Transverse colon (tissue), 4 donors: ENCODE data around the gene GFRA1.

Experiments used
- POLR2A ChIP-seq: fragments of 450-650 bp; IDR thresholded peaks from one replicate; pipeline ENCODE4 v1.6.1; 2016; ENCODE audit warnings: antibody characterized with exemption, mild to moderate bottlenecking, moderate library complexity
- POLR2AphosphoS5 ChIP-seq, 3 donors: sonication (generic); formaldehyde crosslinking; IDR thresholded peaks; one replicate each; pipeline ENCODE4 v1.6.1; 2016; ENCODE audit warnings: antibody characterized with exemption in 3 of 3
- TF ChIP-seq, protein P1 (sequence below), 5 experiments: fragments of 200-600 bp in 3 of 5; fragments of 450-650 bp in 2 of 5; sonication (generic) in 3 of 5; IDR thresholded peaks; 1 replicate in 2 of 5; 2 replicates in 3 of 5; pipeline ENCODE4 v1.5.1; 2016 to 2017; ENCODE audit warnings: antibody characterized with exemption in 5 of 5, inconsistent platforms in 3 of 5, mild to moderate bottlenecking in 2 of 5, moderate library complexity in 1 of 5

DNA sequence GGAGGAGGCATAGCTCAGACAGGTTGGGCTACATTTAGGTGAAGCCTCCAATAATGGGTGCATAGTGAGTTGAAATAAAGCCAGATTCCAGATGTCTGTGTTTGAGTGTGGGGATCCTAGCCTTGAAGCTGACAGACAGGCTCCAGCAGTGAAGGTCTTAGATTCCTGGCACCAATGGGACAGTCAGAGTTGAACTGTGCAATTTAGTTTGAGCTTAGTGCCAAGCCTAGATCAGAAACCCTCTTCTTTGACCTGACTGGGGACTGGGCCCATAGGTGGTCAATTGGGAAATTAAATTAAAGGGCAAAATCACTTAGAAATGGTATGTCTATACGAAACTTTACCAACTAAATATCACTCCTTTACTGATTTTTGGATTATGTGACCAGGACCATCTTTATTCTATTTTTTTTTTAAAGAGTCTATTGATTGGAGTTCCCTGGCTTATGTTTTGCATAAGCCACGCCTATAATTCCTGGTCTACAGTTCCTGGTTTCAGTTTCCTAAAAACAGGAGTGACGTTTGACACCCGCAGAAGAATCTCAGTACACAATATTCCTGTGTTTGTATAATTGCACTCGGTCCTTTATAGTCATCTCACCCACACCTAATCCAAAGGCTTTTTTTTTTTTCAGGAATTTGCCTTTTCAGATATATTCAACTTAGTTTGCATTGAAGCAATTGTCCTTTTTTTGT lies 201.4 kb downstream of the GFRA1 start:
- TF ChIP-seq POLR2AphosphoS5 (IDR thresholded peaks at IDR 0.05), result no peak
- TF ChIP-seq, protein P1, sequence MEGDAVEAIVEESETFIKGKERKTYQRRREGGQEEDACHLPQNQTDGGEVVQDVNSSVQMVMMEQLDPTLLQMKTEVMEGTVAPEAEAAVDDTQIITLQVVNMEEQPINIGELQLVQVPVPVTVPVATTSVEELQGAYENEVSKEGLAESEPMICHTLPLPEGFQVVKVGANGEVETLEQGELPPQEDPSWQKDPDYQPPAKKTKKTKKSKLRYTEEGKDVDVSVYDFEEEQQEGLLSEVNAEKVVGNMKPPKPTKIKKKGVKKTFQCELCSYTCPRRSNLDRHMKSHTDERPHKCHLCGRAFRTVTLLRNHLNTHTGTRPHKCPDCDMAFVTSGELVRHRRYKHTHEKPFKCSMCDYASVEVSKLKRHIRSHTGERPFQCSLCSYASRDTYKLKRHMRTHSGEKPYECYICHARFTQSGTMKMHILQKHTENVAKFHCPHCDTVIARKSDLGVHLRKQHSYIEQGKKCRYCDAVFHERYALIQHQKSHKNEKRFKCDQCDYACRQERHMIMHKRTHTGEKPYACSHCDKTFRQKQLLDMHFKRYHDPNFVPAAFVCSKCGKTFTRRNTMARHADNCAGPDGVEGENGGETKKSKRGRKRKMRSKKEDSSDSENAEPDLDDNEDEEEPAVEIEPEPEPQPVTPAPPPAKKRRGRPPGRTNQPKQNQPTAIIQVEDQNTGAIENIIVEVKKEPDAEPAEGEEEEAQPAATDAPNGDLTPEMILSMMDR (IDR thresholded peaks at IDR 0.05), result no peak
- no peak for TF ChIP-seq POLR2A
